Stimulated activated CD8-positive, alpha-beta memory T cell treated with anti-CD3 and anti-CD28 coated beads, Interleukin-4, amount 100 ng/mL, for 1 hour (primary cell): ENCODE results near the gene TTLL3.
A peak's percentile ranks its signal among the peaks of the same experiment; 100 is the strongest.
"Not testable (repeated sequence)": the region's sequence is repeated elsewhere in the genome, so short reads cannot be mapped to it uniquely, and the experiment has no call there.

Experiments
- DNase-seq, 2 donors: peaks; one replicate each; pipeline ENCODE4 v3.0.0-alpha.2; 2020; ENCODE audit warnings: low read depth in 2 of 2, low spot score in 1 of 2

The TTLL3 gene

GRCh38 chr3:9834520-9835380 lies 24.7 kb downstream of the TTLL3 start:
- no peak for DNase-seq

GRCh38 chr3:9837701-9838582 lies 27.9 kb downstream of the TTLL3 start:
- DNase-seq, result no peak

GRCh38 chr3:9838856-9839255 lies 28.8 kb downstream of the TTLL3 start:
- DNase-seq, result no peak

- no peak for DNase-seq
Measured at GRCh38 chr3:9841015-9841414, 31.0 kb downstream of the TTLL3 start.

GRCh38 chr3:9843715-9844438 lies 33.8 kb downstream of the TTLL3 start, which contains the start of gene RPUSD3:
RPUSD3 (minus strand) TSS chr3:9844008; CDS start chr3:9843990, 18 bp downstream.
- peak; percentile 95 to 96 for DNase-seq

- DNase-seq, result no peak
Measured at GRCh38 chr3:9846231-9846630, 36.2 kb downstream of the TTLL3 start.

GRCh38 chr3:9846931-9847488 lies 36.9 kb downstream of the TTLL3 start:
- DNase-seq, result no peak

GRCh38 chr3:9847870-9848269 lies 37.8 kb downstream of the TTLL3 start:
- not testable (repeated sequence) for DNase-seq

- not testable (repeated sequence) for DNase-seq
Measured at GRCh38 chr3:9848860-9849259, 38.8 kb downstream of the TTLL3 start.

GRCh38 chr3:9851383-9851782 lies 41.3 kb downstream of the TTLL3 start:
- not testable (repeated sequence) for DNase-seq

- not testable (repeated sequence) for DNase-seq
Measured at GRCh38 chr3:9851926-9852325, 41.9 kb downstream of the TTLL3 start.

- no peak for DNase-seq
Measured at GRCh38 chr3:9852528-9852927, 42.5 kb downstream of the TTLL3 start.

- DNase-seq, result not testable (repeated sequence)
Measured at GRCh38 chr3:9854291-9854940, 44.4 kb downstream of the TTLL3 start.

- no peak for DNase-seq
Measured at GRCh38 chr3:9855594-9855993, 45.5 kb downstream of the TTLL3 start.

GRCh38 chr3:9859530-9860025 lies 49.5 kb downstream of the TTLL3 start:
- no peak for DNase-seq

- no peak for DNase-seq
Measured at GRCh38 chr3:9861201-9861600, 51.1 kb downstream of the TTLL3 start.

- DNase-seq, result no peak
Measured at GRCh38 chr3:9861626-9862130, 51.6 kb downstream of the TTLL3 start.

GRCh38 chr3:9862391-9863057 lies 52.5 kb downstream of the TTLL3 start:
- DNase-seq, result no peak

GRCh38 chr3:9863058-9863772 lies 53.2 kb downstream of the TTLL3 start:
- no peak for DNase-seq
